ENCODE data around the gene UAP1. TPM values are rescaled to one million over a fixed set of nuclear protein-coding genes. Genes with fewer than 3 reads are reported as not detected.
"Not testable (repeated sequence)": the region's sequence is repeated elsewhere in the genome, so short reads cannot be mapped to it uniquely, and the experiment has no call there.

UAP1 gene
- total and polyA plus RNA-seq, 2 donors (not counting 3 experiments of a cell fraction or from before 2014, with no cell fraction given) = 30.6 to 89.8 TPM

GRCh38 chr1:162580308-162580707 lies 18.8 kb downstream of the UAP1 start:
- Histone ChIP-seq H4K20me1 (replicated peaks; ENCODE audit: control insufficient read depth, extremely low read depth, insufficient read depth, low read length) (no peaks in the 10 kb centered on the region), H3K27me3 (ENCODE audit: control insufficient read depth in 2 of 2, insufficient read depth in 2 of 2, low read length in 2 of 2) (no peaks in the 10 kb centered on the region), H3K36me3 (ENCODE audit: control insufficient read depth in 2 of 2, extremely low read depth in 1 of 2, insufficient read depth in 2 of 2, low read length in 2 of 2) (peaks cover 6 to 32% of the 10 kb centered on the region in 2 experiments), H3K27ac (ENCODE audit: insufficient read depth, low read depth, low read length) (no peak overlapping the region), H3K4me3 (replicated peaks in 1 of 3; ENCODE audit: insufficient read depth in 1 of 3, low read depth in 1 of 3, low read length in 3 of 3) (no peak overlapping the region), H3K4me2 (ENCODE audit: insufficient read depth, low read length) (no peak overlapping the region), H3K9me1 (replicated peaks; ENCODE audit: control insufficient read depth, extremely low read depth, insufficient read depth, low read length) (no peaks in the 10 kb centered on the region), H2AFZ (ENCODE audit: low read depth, low read length) (no peak overlapping the region), H3K4me1 (ENCODE audit: control insufficient read depth, extremely low read depth, insufficient read depth, low read length) (no peaks in the 10 kb centered on the region), H3K79me2 (ENCODE audit: control insufficient read depth, insufficient read depth, low read length) (peaks cover 59% of the 10 kb centered on the region), H3K9ac (replicated peaks; ENCODE audit: extremely low read depth, insufficient read depth, low read length) (no peak overlapping the region), H3K9me3 (replicated peaks; ENCODE audit: control insufficient read depth, insufficient read depth, low read length) (no peaks in the 10 kb centered on the region)
- TF ChIP-seq JUN (IDR thresholded peaks at IDR 0.05; ENCODE audit: borderline replicate concordance, insufficient read depth, insufficient read length, low read depth) (no peak), POLR2A (IDR thresholded peaks at IDR 0.05; ENCODE audit: low read depth, low read length) (no peak), GATA2 (IDR thresholded peaks at IDR 0.05; ENCODE audit: insufficient read depth, insufficient read length, low read depth, low read length) (no peak), CTCF (IDR thresholded peaks at IDR 0.05; ENCODE audit: extremely low read depth in 1 of 2, insufficient read depth in 1 of 2, low read depth in 1 of 2, low read length in 2 of 2) (no peak), MAX (IDR thresholded peaks at IDR 0.05; ENCODE audit: insufficient read depth, insufficient read length) (no peak), MYC (IDR thresholded peaks at IDR 0.05; ENCODE audit: low read depth, low read length) (no peak), FOS (IDR thresholded peaks at IDR 0.05; ENCODE audit: borderline replicate concordance, insufficient read depth, low read length) (no peak), POLR2AphosphoS5 (IDR thresholded peaks at IDR 0.05; ENCODE audit: insufficient read depth, low read depth, low read length) (no peak), EZH2 (IDR thresholded peaks at IDR 0.05; ENCODE audit: borderline replicate concordance, low read depth, low read length, severe bottlenecking) (no peak)
- intact Hi-C loops (cut with micrococcal nuclease) = no loop called here
- dilution Hi-C loops (cut with MboI; ENCODE audit: extremely low pct_ligation_motif_present, low sequenced_read_pairs) = no loop called here
- BruUV-seq (replicated peaks) = no TSS peak
- FAIRE-seq (no peak), DNase-seq (ENCODE audit: low read depth, low spot score) (no peak)
- ChIA-PET CTCF (no interaction called here), POLR2A (no interaction called here)

- H3K79me2 ChIP-seq (ENCODE audit: control insufficient read depth, insufficient read depth, low read length) = peaks cover 40% of the 10 kb centered on the region
- H3K4me2 ChIP-seq (ENCODE audit: insufficient read depth, low read length); H3K9ac ChIP-seq (replicated peaks; ENCODE audit: extremely low read depth, insufficient read depth, low read length); H3K9me3 ChIP-seq (replicated peaks; ENCODE audit: control insufficient read depth, insufficient read depth, low read length); POLR2A ChIA-PET; H3K4me1 ChIP-seq (ENCODE audit: control insufficient read depth, extremely low read depth, insufficient read depth, low read length); dilution Hi-C loops (cut with MboI; ENCODE audit: extremely low pct_ligation_motif_present, low sequenced_read_pairs); H2AFZ ChIP-seq (ENCODE audit: low read depth, low read length); H3K27me3 ChIP-seq (ENCODE audit: control insufficient read depth in 2 of 2, insufficient read depth in 2 of 2, low read length in 2 of 2); H3K4me3 ChIP-seq (replicated peaks in 1 of 3; ENCODE audit: insufficient read depth in 1 of 3, low read depth in 1 of 3, low read length in 3 of 3); H3K27ac ChIP-seq (ENCODE audit: insufficient read depth, low read depth, low read length); intact Hi-C loops (cut with micrococcal nuclease); H4K20me1 ChIP-seq (replicated peaks; ENCODE audit: control insufficient read depth, extremely low read depth, insufficient read depth, low read length); H3K9me1 ChIP-seq (replicated peaks; ENCODE audit: control insufficient read depth, extremely low read depth, insufficient read depth, low read length); FAIRE-seq; BruUV-seq (replicated peaks); DNase-seq (ENCODE audit: low read depth, low spot score): not testable (repeated sequence)
- CTCF ChIA-PET = interaction anchor here (0.6 to 1.2 kb wide), 2 partner anchors 9 to 737 kb away, joined by 3 read pairs; no protein-coding TSS in a partner anchor
- peaks cover 9 to 32% of the 10 kb centered on the region in 2 experiments for H3K36me3 ChIP-seq (ENCODE audit: control insufficient read depth in 2 of 2, extremely low read depth in 1 of 2, insufficient read depth in 2 of 2, low read length in 2 of 2)
Measured at GRCh38 chr1:162582901-162583300, 21.4 kb downstream of the UAP1 start.

- H3K9me3 ChIP-seq (replicated peaks; ENCODE audit: control insufficient read depth, insufficient read depth, low read length); POLR2A ChIA-PET; DNase-seq (ENCODE audit: low read depth, low spot score); H3K4me1 ChIP-seq (ENCODE audit: control insufficient read depth, extremely low read depth, insufficient read depth, low read length); H3K9me1 ChIP-seq (replicated peaks; ENCODE audit: control insufficient read depth, extremely low read depth, insufficient read depth, low read length); FAIRE-seq; H2AFZ ChIP-seq (ENCODE audit: low read depth, low read length); H3K9ac ChIP-seq (replicated peaks; ENCODE audit: extremely low read depth, insufficient read depth, low read length); H4K20me1 ChIP-seq (replicated peaks; ENCODE audit: control insufficient read depth, extremely low read depth, insufficient read depth, low read length); H3K27me3 ChIP-seq (ENCODE audit: control insufficient read depth in 2 of 2, insufficient read depth in 2 of 2, low read length in 2 of 2); BruUV-seq (replicated peaks); dilution Hi-C loops (cut with MboI; ENCODE audit: extremely low pct_ligation_motif_present, low sequenced_read_pairs); H3K4me3 ChIP-seq (replicated peaks in 1 of 3; ENCODE audit: insufficient read depth in 1 of 3, low read depth in 1 of 3, low read length in 3 of 3); H3K27ac ChIP-seq (ENCODE audit: insufficient read depth, low read depth, low read length); H3K4me2 ChIP-seq (ENCODE audit: insufficient read depth, low read length): not testable (repeated sequence)
- intact Hi-C loops (cut with micrococcal nuclease) = loop anchor here (2.0 kb wide), 1 partner anchor 16 kb away; no protein-coding TSS in a partner anchor
- CTCF ChIA-PET = interaction anchor here (1.1 kb wide), 1 partner anchor 18 kb away, joined by 3 read pairs; no protein-coding TSS in a partner anchor
- H3K36me3 ChIP-seq (ENCODE audit: control insufficient read depth in 2 of 2, extremely low read depth in 1 of 2, insufficient read depth in 2 of 2, low read length in 2 of 2) = peaks cover 5 to 26% of the 10 kb centered on the region in 2 experiments
- H3K79me2 ChIP-seq (ENCODE audit: control insufficient read depth, insufficient read depth, low read length) = peaks cover 26% of the 10 kb centered on the region
Measured at GRCh38 chr1:162585101-162585500, 23.6 kb downstream of the UAP1 start.
